Effector memory CD4-positive, alpha-beta T cell (primary cell): ENCODE results near the gene FAM193A.
"Not testable (repeated sequence)": the region's sequence is repeated elsewhere in the genome, so short reads cannot be mapped to it uniquely, and the experiment has no call there.

Experiments
- DNase-seq, 3 donors: peaks; one replicate each; pipeline ENCODE4 v3.0.0-alpha.2; 2020
- H3K27ac ChIP-seq: 2 replicates; pipeline ENCODE4 v1.7.0; 2013; ENCODE audit warnings: mild to moderate bottlenecking, low read length, moderate library complexity; ENCODE audit not compliant: insufficient read depth, poor library complexity, severe bottlenecking
- H3K27me3 ChIP-seq: replicated peaks from 2 replicates; pipeline ENCODE4 v1.7.0; 2013; ENCODE audit warnings: mild to moderate bottlenecking, low read length; ENCODE audit not compliant: insufficient read depth, control insufficient read depth, poor library complexity, severe bottlenecking
- H3K36me3 ChIP-seq: 2 replicates; pipeline ENCODE4 v1.7.0; 2013; ENCODE audit warnings: mild to moderate bottlenecking, low read length, moderate library complexity; ENCODE audit not compliant: control insufficient read depth, insufficient read depth
- H3K4me1 ChIP-seq: 2 replicates; pipeline ENCODE4 v1.7.0; 2013; ENCODE audit warnings: low read length, mild to moderate bottlenecking; ENCODE audit not compliant: control insufficient read depth, insufficient read depth, poor library complexity, severe bottlenecking
- H3K4me3 ChIP-seq: 2 replicates; pipeline ENCODE4 v1.7.0; 2013; ENCODE audit warnings: low read length, low read depth, mild to moderate bottlenecking; ENCODE audit not compliant: insufficient read depth, poor library complexity, severe bottlenecking
- H3K9me3 ChIP-seq: 2 replicates; pipeline ENCODE4 v1.7.0; 2013; ENCODE audit warnings: mild to moderate bottlenecking, low read length, moderate library complexity; ENCODE audit not compliant: control insufficient read depth

Gene FAM193A

DNA sequence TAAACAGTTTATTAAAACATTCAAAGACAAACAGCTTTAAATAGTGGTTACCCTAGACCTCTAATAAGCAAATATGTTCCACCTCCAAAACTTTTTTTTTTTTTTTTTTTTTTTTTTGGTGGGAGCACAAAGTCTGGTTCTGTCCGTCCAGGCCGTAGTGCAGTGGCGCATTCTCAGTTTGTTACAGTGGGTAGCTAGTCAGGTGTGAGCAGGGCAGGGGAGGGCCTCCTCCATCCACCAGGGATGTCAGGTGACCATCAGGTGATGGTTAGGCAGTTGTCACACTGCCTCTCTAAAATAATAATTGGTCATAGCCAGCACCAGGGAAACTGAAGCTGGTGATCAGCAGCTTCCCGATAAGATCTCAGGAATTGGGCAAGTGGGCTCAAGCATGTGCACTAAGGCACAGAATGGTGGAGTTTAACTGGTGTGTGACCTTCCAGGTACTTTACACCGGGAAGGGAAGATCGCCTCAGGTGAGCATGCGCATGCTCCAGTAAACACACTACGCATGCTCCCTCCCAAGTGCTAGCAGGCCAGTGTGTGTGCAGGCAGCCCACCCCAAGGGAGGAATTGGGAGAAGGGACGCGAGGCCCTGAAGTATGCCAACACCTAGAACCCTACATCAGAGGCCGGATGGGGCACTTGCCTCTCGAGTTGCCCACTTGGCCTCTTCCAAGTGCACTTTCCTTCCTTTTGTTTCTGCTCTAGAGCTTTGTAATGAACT lies 192.5 kb downstream of the FAM193A start:
- no peaks in the 10 kb centered on the region for H3K4me1 ChIP-seq
- H3K4me3 ChIP-seq, result no peak overlapping the region
- H3K9me3 ChIP-seq, result no peaks in the 10 kb centered on the region
- no peaks in the 10 kb centered on the region for H3K27me3 ChIP-seq
- peaks cover 30% of the 10 kb centered on the region for H3K36me3 ChIP-seq
- DNase-seq, result no peak
- H3K27ac ChIP-seq, result no peak overlapping the region

GRCh38 chr4:2729533-2729875 lies 193.1 kb downstream of the FAM193A start:
- no peak overlapping the region for H3K27ac ChIP-seq
- H3K4me1 ChIP-seq, result no peaks in the 10 kb centered on the region
- peaks cover 35% of the 10 kb centered on the region for H3K36me3 ChIP-seq
- no peaks in the 10 kb centered on the region for H3K9me3 ChIP-seq
- no peaks in the 10 kb centered on the region for H3K27me3 ChIP-seq
- H3K4me3 ChIP-seq, result no peak overlapping the region
- DNase-seq, result no peak

- no peaks in the 10 kb centered on the region for H3K27me3 ChIP-seq
- H3K9me3 ChIP-seq, result no peaks in the 10 kb centered on the region
- H3K27ac ChIP-seq, result no peak overlapping the region
- peaks cover 35% of the 10 kb centered on the region for H3K36me3 ChIP-seq
- no peak overlapping the region for H3K4me3 ChIP-seq
- no peak for DNase-seq
- H3K4me1 ChIP-seq, result no peaks in the 10 kb centered on the region
These were observed 195.5 kb downstream of the FAM193A start for GRCh38 chr4:2731907-2732317.

DNA sequence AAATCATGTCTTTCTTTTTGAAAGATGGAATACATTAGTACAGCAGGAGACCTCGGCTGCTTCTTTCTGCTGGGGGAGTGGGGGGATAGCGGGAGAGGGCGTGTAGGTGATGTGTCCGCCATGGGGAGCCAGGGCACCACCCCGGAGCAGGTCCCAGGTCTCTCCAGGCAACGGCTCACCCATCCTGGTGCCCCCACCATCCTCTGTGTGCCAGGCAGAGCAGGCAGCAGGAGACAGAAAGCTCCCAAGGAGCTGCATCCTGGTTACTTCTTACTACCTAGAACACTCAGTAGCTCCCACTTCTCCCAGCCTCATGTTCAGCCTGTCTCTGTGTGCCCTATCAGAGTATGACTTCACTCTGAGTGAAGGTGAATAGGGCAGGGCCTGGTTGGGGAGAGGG lies 196.1 kb downstream of the FAM193A start:
- peaks cover 35% of the 10 kb centered on the region for H3K36me3 ChIP-seq
- no peak for DNase-seq

DNA sequence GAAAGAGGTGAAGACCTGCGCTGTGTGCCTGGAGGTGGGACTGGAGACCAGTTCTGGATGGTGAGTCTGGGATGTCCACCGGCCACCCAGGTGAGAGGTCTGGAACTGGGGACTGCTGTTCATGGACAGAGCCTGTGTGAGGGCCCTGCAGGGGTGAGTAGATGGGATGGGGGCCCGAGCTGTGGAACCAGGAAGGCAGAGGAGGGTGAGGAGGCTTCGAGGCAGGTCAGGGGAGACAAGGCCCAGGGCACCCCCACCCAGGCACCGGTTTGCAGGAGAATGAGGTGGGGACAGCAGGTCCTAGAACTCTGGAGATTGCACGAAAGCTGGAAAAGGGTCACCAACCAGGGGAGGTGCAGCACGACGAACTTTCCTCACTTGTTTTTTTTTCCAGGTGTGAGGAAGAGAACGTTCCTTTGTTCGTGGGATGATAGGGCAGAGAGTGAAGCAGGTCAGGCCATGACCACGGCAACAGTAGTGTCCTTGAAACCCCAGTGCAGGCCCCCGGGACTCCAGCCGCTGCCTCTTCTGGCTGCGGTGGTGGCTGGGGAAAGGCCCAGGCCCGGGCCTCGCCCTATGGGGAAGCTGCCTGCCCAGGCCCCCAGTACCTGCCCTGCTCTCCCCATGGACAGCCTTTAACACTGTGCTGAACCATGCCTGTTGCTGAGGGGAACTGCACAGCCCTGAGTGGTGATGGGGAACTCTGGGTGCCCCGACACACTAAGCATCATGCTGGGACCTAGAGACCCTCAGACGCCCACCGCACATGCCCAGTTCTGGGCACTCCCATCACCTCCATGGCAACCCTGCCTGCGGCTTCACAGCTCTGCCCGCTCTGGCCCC lies 196.8 kb downstream of the FAM193A start:
- no peaks in the 10 kb centered on the region for H3K4me1 ChIP-seq
- H3K9me3 ChIP-seq, result no peaks in the 10 kb centered on the region
- H3K36me3 ChIP-seq, result peaks cover 35% of the 10 kb centered on the region
- H3K27ac ChIP-seq, result no peak overlapping the region
- H3K4me3 ChIP-seq, result no peak overlapping the region
- DNase-seq, result no peak
- no peaks in the 10 kb centered on the region for H3K27me3 ChIP-seq

More for the DNA sequence above, 196.1 kb downstream of the FAM193A start:
- Histone ChIP-seq H3K9me3 (no peaks in the 10 kb centered on the region), H3K4me1 (no peaks in the 10 kb centered on the region), H3K27ac (no peak overlapping the region), H3K4me3 (no peak overlapping the region), H3K27me3 (no peaks in the 10 kb centered on the region)

GRCh38 chr4:2733844-2734574 lies 197.6 kb downstream of the FAM193A start:
- DNase-seq, result no peak
- Histone ChIP-seq H3K4me3 (no peak overlapping the region), H3K9me3 (no peaks in the 10 kb centered on the region), H3K36me3 (peaks cover 35% of the 10 kb centered on the region), H3K27ac (no peak overlapping the region), H3K4me1 (no peaks in the 10 kb centered on the region), H3K27me3 (no peaks in the 10 kb centered on the region)

DNA sequence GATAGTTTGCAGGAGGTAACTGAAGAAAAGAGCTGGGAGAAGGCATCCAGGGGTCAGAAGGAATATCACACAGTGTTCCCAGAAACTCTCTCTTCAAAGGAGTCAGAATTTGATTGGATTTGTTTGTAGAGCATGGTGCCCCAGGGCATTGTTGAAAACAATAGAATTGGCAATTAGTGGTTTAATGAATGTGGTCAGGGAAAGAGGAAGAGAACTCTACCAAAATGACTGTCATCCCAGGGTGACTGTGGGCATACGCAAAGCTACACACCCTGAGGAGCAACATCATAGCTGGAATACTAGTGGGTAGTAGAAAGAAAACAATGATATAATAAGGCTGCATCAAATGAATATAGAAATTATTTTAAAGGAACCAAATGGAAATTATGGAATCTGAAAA lies 198.2 kb downstream of the FAM193A start:
- Histone ChIP-seq H3K27ac (no peak overlapping the region), H3K4me3 (no peak overlapping the region), H3K9me3 (no peaks in the 10 kb centered on the region), H3K4me1 (no peaks in the 10 kb centered on the region), H3K36me3 (peaks cover 32% of the 10 kb centered on the region), H3K27me3 (no peaks in the 10 kb centered on the region)
- no peak for DNase-seq

DNA sequence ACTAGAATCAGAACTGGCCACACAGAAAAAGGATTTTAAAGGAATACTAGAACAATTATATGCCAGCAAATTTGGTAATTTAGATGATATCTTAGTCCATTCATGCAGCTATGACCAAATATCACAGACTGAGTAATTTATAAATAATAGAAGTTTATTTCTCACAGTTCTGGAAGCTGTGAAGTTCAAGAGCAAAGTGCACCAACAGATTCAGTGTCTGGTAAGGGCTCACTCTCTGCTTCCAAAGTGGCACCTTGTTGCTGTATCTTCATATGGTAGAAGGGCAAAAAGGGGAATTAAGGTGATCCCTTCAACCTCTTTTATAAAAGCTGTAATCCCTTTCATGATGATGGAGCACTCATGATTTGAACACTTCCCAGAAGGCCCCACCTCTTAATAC lies 199.4 kb downstream of the FAM193A start:
- Histone ChIP-seq H3K36me3 (peaks cover 32% of the 10 kb centered on the region), H3K4me1 (no peaks in the 10 kb centered on the region), H3K27me3 (no peaks in the 10 kb centered on the region), H3K27ac (no peak overlapping the region), H3K4me3 (no peak overlapping the region), H3K9me3 (no peaks in the 10 kb centered on the region)
- DNase-seq, result no peak

DNA sequence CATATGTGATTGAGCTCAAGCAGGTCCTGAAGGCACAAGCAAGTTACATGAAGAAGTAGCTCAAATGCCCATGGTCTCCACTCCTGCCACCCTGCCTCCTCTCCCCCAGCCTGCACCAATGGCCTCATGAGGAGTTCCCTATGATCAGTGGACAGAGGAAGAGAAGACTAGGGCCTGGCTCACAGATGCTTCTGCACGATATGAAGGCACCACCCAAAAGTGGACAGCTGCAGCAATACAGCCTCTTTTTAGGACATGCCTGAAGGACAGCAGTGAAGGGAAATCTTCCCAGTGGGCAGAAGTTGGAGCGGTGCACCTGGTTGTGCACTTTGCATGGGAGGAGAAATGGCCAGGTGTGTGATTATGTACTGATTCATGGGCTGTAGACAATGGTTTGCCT lies 201.8 kb downstream of the FAM193A start:
- H3K27ac ChIP-seq, H3K27me3 ChIP-seq, H3K4me1 ChIP-seq, H3K9me3 ChIP-seq, H3K4me3 ChIP-seq, DNase-seq: not testable (repeated sequence)
- H3K36me3 ChIP-seq, result peaks cover 26% of the 10 kb centered on the region

- DNase-seq, result no peak
- peaks cover 40% of the 10 kb centered on the region for H3K36me3 ChIP-seq
- H3K9me3 ChIP-seq, result no peaks in the 10 kb centered on the region
- no peaks in the 10 kb centered on the region for H3K27me3 ChIP-seq
- no peak overlapping the region for H3K27ac ChIP-seq
- H3K4me3 ChIP-seq, result no peak overlapping the region
- peaks cover 10% of the 10 kb centered on the region for H3K4me1 ChIP-seq
These were observed 205.2 kb downstream of the FAM193A start for GRCh38 chr4:2741626-2742025.
